Stimulated activated CD4-positive, alpha-beta T cell treated with anti-CD3 and anti-CD28 coated beads, Interleukin-12 subunit alpha, Interleukin-12 subunit beta, amount 100 ng/mL, for 4 hours (primary cell): ENCODE results near the gene AGPAT3.
"Not testable (repeated sequence)": the region's sequence is repeated elsewhere in the genome, so short reads cannot be mapped to it uniquely, and the experiment has no call there.

Experiments
- DNase-seq: peaks from one replicate; pipeline ENCODE4 v3.0.0-alpha.2; 2020

The AGPAT3 gene

GRCh38 chr21:43884861-43885417 lies 19.9 kb downstream of the AGPAT3 start:
- no peak for DNase-seq

- no peak for DNase-seq
These were observed 20.7 kb downstream of the AGPAT3 start for GRCh38 chr21:43885721-43886120.

GRCh38 chr21:43886565-43886964 lies 21.5 kb downstream of the AGPAT3 start:
- no peak for DNase-seq

- no peak for DNase-seq
These were observed 24.0 kb downstream of the AGPAT3 start for GRCh38 chr21:43889069-43889468.

- DNase-seq, result no peak
These were observed 25.0 kb downstream of the AGPAT3 start for GRCh38 chr21:43890042-43890441.

- no peak for DNase-seq
These were observed 27.3 kb downstream of the AGPAT3 start for GRCh38 chr21:43892334-43892733.

- no peak for DNase-seq
These were observed 28.0 kb downstream of the AGPAT3 start for GRCh38 chr21:43892984-43893535.

- DNase-seq, result no peak
These were observed 28.6 kb downstream of the AGPAT3 start for GRCh38 chr21:43893536-43894205.

GRCh38 chr21:43894206-43894577 lies 29.2 kb downstream of the AGPAT3 start:
- no peak for DNase-seq

GRCh38 chr21:43895196-43895595 lies 30.2 kb downstream of the AGPAT3 start:
- DNase-seq, result no peak

- DNase-seq, result not testable (repeated sequence)
These were observed 31.8 kb downstream of the AGPAT3 start for GRCh38 chr21:43896696-43897299.

- DNase-seq, result no peak
These were observed 34.5 kb downstream of the AGPAT3 start for GRCh38 chr21:43899307-43900077.

GRCh38 chr21:43900078-43900385 lies 35.0 kb downstream of the AGPAT3 start:
- DNase-seq, result no peak

GRCh38 chr21:43900690-43901089 lies 35.7 kb downstream of the AGPAT3 start:
- no peak for DNase-seq

GRCh38 chr21:43902441-43902840 lies 37.4 kb downstream of the AGPAT3 start:
- no peak for DNase-seq

GRCh38 chr21:43903451-43904091 lies 38.5 kb downstream of the AGPAT3 start:
- no peak for DNase-seq

GRCh38 chr21:43904331-43904781 lies 39.3 kb downstream of the AGPAT3 start:
- DNase-seq, result no peak

GRCh38 chr21:43905726-43906455 lies 40.9 kb downstream of the AGPAT3 start:
- DNase-seq, result no peak

GRCh38 chr21:43906585-43907370 lies 41.8 kb downstream of the AGPAT3 start:
- DNase-seq, result no peak

GRCh38 chr21:43907751-43908150 lies 42.7 kb downstream of the AGPAT3 start:
- no peak for DNase-seq

GRCh38 chr21:43908167-43908566 lies 43.1 kb downstream of the AGPAT3 start:
- no peak for DNase-seq
